ENCODE results near the gene ZNF32. TPM values are rescaled to one million over a fixed set of nuclear protein-coding genes. Genes with fewer than 3 reads are reported as not detected.

Gene ZNF32
- total RNA-seq, 1 donor from 2014 or later: 51.1 TPM

GRCh38 chr10:43658227-43658626 is 9.5 kb upstream of the ZNF32 start:
- TF ChIP-seq CTCF (IDR thresholded peaks at IDR 0.05) (no peak), POLR2AphosphoS5 (IDR thresholded peaks at IDR 0.05; ENCODE audit: insufficient read depth in 1 of 2, low read depth in 1 of 2) (no peak), POLR2A (IDR thresholded peaks at IDR 0.05) (no peak)
- Histone ChIP-seq H3K4me1 (no peaks in the 10 kb centered on the region), H3K4me3 (no peak overlapping the region), H3K27me3 (no peaks in the 10 kb centered on the region), H3K27ac (no peak overlapping the region), H3K36me3 (no peaks in the 10 kb centered on the region), H3K9me3 (no peaks in the 10 kb centered on the region)
- intact Hi-C loops (cut with DNase I): no loop called here
- DNase-seq (ENCODE audit: extremely low spot score in 2 of 2): no peak

- no peak overlapping the region for H3K4me3 ChIP-seq
- no peaks in the 10 kb centered on the region for H3K36me3 ChIP-seq
- H3K9me3 ChIP-seq: no peaks in the 10 kb centered on the region
- no peak for DNase-seq (ENCODE audit: extremely low spot score in 2 of 2)
- intact Hi-C loops (cut with DNase I): no loop called here
- no peaks in the 10 kb centered on the region for H3K4me1 ChIP-seq
- no peaks in the 10 kb centered on the region for H3K27me3 ChIP-seq
- no peak overlapping the region for H3K27ac ChIP-seq
- TF ChIP-seq CTCF (IDR thresholded peaks at IDR 0.05) (no peak), POLR2AphosphoS5 (IDR thresholded peaks at IDR 0.05; ENCODE audit: insufficient read depth in 1 of 2, low read depth in 1 of 2) (no peak), POLR2A (IDR thresholded peaks at IDR 0.05) (no peak)
Observed at GRCh38 chr10:43655311-43655710, 6.6 kb upstream of the ZNF32 start.

GRCh38 chr10:43653746-43654145 is 5.1 kb upstream of the ZNF32 start:
- no peak overlapping the region for H3K4me3 ChIP-seq
- peaks cover 7% of the 10 kb centered on the region for H3K4me1 ChIP-seq
- no peak for DNase-seq (ENCODE audit: extremely low spot score in 2 of 2)
- no peaks in the 10 kb centered on the region for H3K27me3 ChIP-seq
- intact Hi-C loops (cut with DNase I): no loop called here
- no peaks in the 10 kb centered on the region for H3K36me3 ChIP-seq
- no peak for TF ChIP-seq POLR2A (IDR thresholded peaks at IDR 0.05)
- no peak for TF ChIP-seq CTCF (IDR thresholded peaks at IDR 0.05)
- no peak for TF ChIP-seq POLR2AphosphoS5 (IDR thresholded peaks at IDR 0.05; ENCODE audit: insufficient read depth in 1 of 2, low read depth in 1 of 2)
- H3K27ac ChIP-seq: no peak overlapping the region
- H3K9me3 ChIP-seq: no peaks in the 10 kb centered on the region

- Histone ChIP-seq H3K27ac (peak overlapping the region; percentile 84), H3K27me3 (no peaks in the 10 kb centered on the region), H3K9me3 (peaks cover 13% of the 10 kb centered on the region), H3K4me1 (peaks cover 15% of the 10 kb centered on the region), H3K4me3 (peak overlapping the region; percentile 80 to 94), H3K36me3 (peaks cover 7 to 23% of the 10 kb centered on the region in 2 donors)
- intact Hi-C loops (cut with DNase I): no loop called here
- no peak for DNase-seq (ENCODE audit: extremely low spot score in 2 of 2)
- TF ChIP-seq POLR2AphosphoS5 (IDR thresholded peaks at IDR 0.05; ENCODE audit: insufficient read depth in 1 of 2, low read depth in 1 of 2): no peak
- TF ChIP-seq POLR2A (IDR thresholded peaks at IDR 0.05): no peak
- TF ChIP-seq CTCF (IDR thresholded peaks at IDR 0.05): no peak
Observed at GRCh38 chr10:43649185-43649523, 473 bp upstream of the ZNF32 start.

GRCh38 chr10:43648095-43648397 is 635 bp downstream of the ZNF32 start:
- peaks cover 13 to 34% of the 10 kb centered on the region in 2 donors for H3K36me3 ChIP-seq
- H3K9me3 ChIP-seq: peaks cover 22% of the 10 kb centered on the region
- TF ChIP-seq CTCF (IDR thresholded peaks at IDR 0.05) (no peak), POLR2AphosphoS5 (IDR thresholded peaks at IDR 0.05; ENCODE audit: insufficient read depth in 1 of 2, low read depth in 1 of 2) (no peak), POLR2A (IDR thresholded peaks at IDR 0.05) (no peak)
- intact Hi-C loops (cut with DNase I): no loop called here
- H3K27ac ChIP-seq: peak overlapping the region; percentile 84
- H3K4me1 ChIP-seq: peaks cover 15% of the 10 kb centered on the region
- no peaks in the 10 kb centered on the region for H3K27me3 ChIP-seq
- peak overlapping the region; percentile 80 to 94 for H3K4me3 ChIP-seq
- no peak for DNase-seq (ENCODE audit: extremely low spot score in 2 of 2)
